Measurements from ENCODE around the gene CBL. TPM values are rescaled to one million over a fixed set of nuclear protein-coding genes. Genes with fewer than 3 reads are reported as not detected.
A peak's percentile ranks its signal among the peaks of the same experiment; 100 is the strongest.

CBL gene
- total RNA-seq, 4 donors from 2014 or later: 10.0 to 39.9 (median 13.0) TPM

GRCh38 chr11:119297938-119298337 is 91.8 kb downstream of the CBL start:
- Histone ChIP-seq H3K4me3 (no peak overlapping the region), H3K9me3 (no peaks in the 10 kb centered on the region), H3K4me1 (peaks cover 0 to 7% of the 10 kb centered on the region in 2 donors), H3K36me3 (no peaks in the 10 kb centered on the region), H3K27me3 (no peaks in the 10 kb centered on the region), H3K27ac (peak overlapping the region in 1 of 2 donors; percentile 22)
- TF ChIP-seq CTCF (IDR thresholded peaks at IDR 0.05): no peak
- no peak for TF ChIP-seq POLR2A (IDR thresholded peaks at IDR 0.05)
- DNase-seq: no peak
- intact Hi-C loops (cut with DNase I; ENCODE audit: low total_unique reads): no loop called here

- no peaks in the 10 kb centered on the region for H3K9me3 ChIP-seq
- no peak for DNase-seq
- H3K27me3 ChIP-seq: no peaks in the 10 kb centered on the region
- no peak for TF ChIP-seq CTCF (IDR thresholded peaks at IDR 0.05)
- TF ChIP-seq POLR2A (IDR thresholded peaks at IDR 0.05): no peak
- H3K36me3 ChIP-seq: no peaks in the 10 kb centered on the region
- no peak overlapping the region for H3K4me3 ChIP-seq
- peak overlapping the region in 1 of 2 donors; percentile 22 for H3K27ac ChIP-seq
- peaks cover 0 to 7% of the 10 kb centered on the region in 2 donors for H3K4me1 ChIP-seq
- intact Hi-C loops (cut with DNase I; ENCODE audit: low total_unique reads): no loop called here
Measured at GRCh38 chr11:119298726-119299125, 92.6 kb downstream of the CBL start.

- H3K9me3 ChIP-seq: no peaks in the 10 kb centered on the region
- H3K27ac ChIP-seq: no peak overlapping the region
- H3K27me3 ChIP-seq: no peaks in the 10 kb centered on the region
- H3K4me1 ChIP-seq: peaks cover 0 to 7% of the 10 kb centered on the region in 2 donors
- no peaks in the 10 kb centered on the region for H3K36me3 ChIP-seq
- DNase-seq: no peak
- intact Hi-C loops (cut with DNase I; ENCODE audit: low total_unique reads): no loop called here
- no peak overlapping the region for H3K4me3 ChIP-seq
- no peak for TF ChIP-seq POLR2A (IDR thresholded peaks at IDR 0.05)
- TF ChIP-seq CTCF (IDR thresholded peaks at IDR 0.05): no peak
Measured at GRCh38 chr11:119299416-119299815, 93.3 kb downstream of the CBL start.

GRCh38 chr11:119300198-119300964 is 94.2 kb downstream of the CBL start:
- Histone ChIP-seq H3K27ac (peak overlapping the region; percentile 42 to 64), H3K36me3 (no peaks in the 10 kb centered on the region), H3K27me3 (no peaks in the 10 kb centered on the region), H3K4me1 (peaks cover 0 to 7% of the 10 kb centered on the region in 2 donors), H3K9me3 (no peaks in the 10 kb centered on the region), H3K4me3 (no peak overlapping the region)
- TF ChIP-seq CTCF (IDR thresholded peaks at IDR 0.05): no peak
- TF ChIP-seq POLR2A (IDR thresholded peaks at IDR 0.05): no peak
- intact Hi-C loops (cut with DNase I; ENCODE audit: low total_unique reads): no loop called here
- no peak for DNase-seq

- Histone ChIP-seq H3K9me3 (no peaks in the 10 kb centered on the region), H3K4me1 (peaks cover 0 to 4% of the 10 kb centered on the region in 2 donors), H3K27me3 (no peaks in the 10 kb centered on the region), H3K36me3 (no peaks in the 10 kb centered on the region), H3K27ac (no peak overlapping the region), H3K4me3 (no peak overlapping the region)
- intact Hi-C loops (cut with DNase I; ENCODE audit: low total_unique reads): no loop called here
- DNase-seq: no peak
- TF ChIP-seq CTCF (IDR thresholded peaks at IDR 0.05): no peak
- TF ChIP-seq POLR2A (IDR thresholded peaks at IDR 0.05): no peak
Measured at GRCh38 chr11:119303227-119303718, 97.1 kb downstream of the CBL start.
